MM.1S (cell line): Measurements from ENCODE around the gene VAV2.

Source experiments
- CTCF ChIP-seq: fragments of 300-600 bp; sonication (generic); IDR thresholded peaks from 2 replicates; pipeline ENCODE4 v1.5.1; 2016; ENCODE audit warnings: antibody characterized with exemption, low read length, mixed read lengths
- EZH2 ChIP-seq: fragments of 300-600 bp; sonication (generic); optimal IDR thresholded peaks from 2 replicates; pipeline ENCODE3; 2017; ENCODE audit warnings: low read depth, mild to moderate bottlenecking, antibody characterized with exemption, low read length, mixed read lengths
- EZH2phosphoT487 ChIP-seq: fragments of 300-600 bp; sonication (generic); IDR thresholded peaks from 2 replicates; pipeline ENCODE4 v1.6.1; 2018; ENCODE audit warnings: antibody characterized with exemption, low read length

- TF ChIP-seq CTCF (no peak), EZH2phosphoT487 (no peak), EZH2 (no peak)
Observed at GRCh38 chr9:133767625-133768024, 224.5 kb downstream of the VAV2 start.
